ENCODE results near the gene LRP5. TPM values are rescaled to one million over a fixed set of nuclear protein-coding genes. Genes with fewer than 3 reads are reported as not detected.

The LRP5 gene
- total RNA-seq, 4 donors from 2014 or later = 19.1 to 86.2 (median 43.9) TPM

GRCh38 chr11:68358416-68358815, 46.0 kb downstream of the LRP5 start:
- no peaks in the 10 kb centered on the region for H3K27me3 ChIP-seq
- H3K36me3 ChIP-seq = no peaks in the 10 kb centered on the region
- no peaks in the 10 kb centered on the region for H3K9me3 ChIP-seq
- DNase-seq = no peak
- peaks cover 6 to 7% of the 10 kb centered on the region in 2 donors for H3K4me1 ChIP-seq
- intact Hi-C loops (cut with DNase I; ENCODE audit: low total_unique reads) = no loop called here
- H3K27ac ChIP-seq = no peak overlapping the region
- H3K4me3 ChIP-seq = no peak overlapping the region
- TF ChIP-seq CTCF (IDR thresholded peaks at IDR 0.05) (no peak), POLR2A (IDR thresholded peaks at IDR 0.05) (no peak)

- intact Hi-C loops (cut with DNase I; ENCODE audit: low total_unique reads) = no loop called here
- no peak for DNase-seq
- H3K4me1 ChIP-seq = no peaks in the 10 kb centered on the region
- H3K27me3 ChIP-seq = no peaks in the 10 kb centered on the region
- no peak for TF ChIP-seq POLR2A (IDR thresholded peaks at IDR 0.05)
- TF ChIP-seq CTCF (IDR thresholded peaks at IDR 0.05) = no peak
- no peak overlapping the region for H3K4me3 ChIP-seq
- no peaks in the 10 kb centered on the region for H3K9me3 ChIP-seq
- H3K36me3 ChIP-seq = no peaks in the 10 kb centered on the region
- H3K27ac ChIP-seq = no peak overlapping the region
These were observed 49.3 kb downstream of the LRP5 start for GRCh38 chr11:68361702-68362101.

GRCh38 chr11:68362801-68363379, 50.5 kb downstream of the LRP5 start:
- no peaks in the 10 kb centered on the region for H3K36me3 ChIP-seq

GRCh38 chr11:68363776-68364175, 51.4 kb downstream of the LRP5 start:
- no peaks in the 10 kb centered on the region for H3K9me3 ChIP-seq
- no peaks in the 10 kb centered on the region for H3K4me1 ChIP-seq
- no peak for DNase-seq
- H3K27ac ChIP-seq = no peak overlapping the region
- TF ChIP-seq CTCF (IDR thresholded peaks at IDR 0.05) = no peak
- TF ChIP-seq POLR2A (IDR thresholded peaks at IDR 0.05) = no peak
- no peaks in the 10 kb centered on the region for H3K27me3 ChIP-seq
- H3K36me3 ChIP-seq = no peaks in the 10 kb centered on the region
- intact Hi-C loops (cut with DNase I; ENCODE audit: low total_unique reads) = no loop called here
- no peak overlapping the region for H3K4me3 ChIP-seq

More at GRCh38 chr11:68362801-68363379, 50.5 kb downstream of the LRP5 start:
- Histone ChIP-seq H3K27ac (no peak overlapping the region), H3K27me3 (no peaks in the 10 kb centered on the region), H3K4me3 (no peak overlapping the region), H3K4me1 (no peaks in the 10 kb centered on the region), H3K9me3 (no peaks in the 10 kb centered on the region)
- intact Hi-C loops (cut with DNase I; ENCODE audit: low total_unique reads) = no loop called here
- TF ChIP-seq CTCF (IDR thresholded peaks at IDR 0.05) = no peak
- TF ChIP-seq POLR2A (IDR thresholded peaks at IDR 0.05) = no peak
- DNase-seq = no peak

GRCh38 chr11:68364581-68364980, 52.2 kb downstream of the LRP5 start:
- Histone ChIP-seq H3K27ac (no peak overlapping the region), H3K4me1 (no peaks in the 10 kb centered on the region), H3K9me3 (no peaks in the 10 kb centered on the region), H3K27me3 (no peaks in the 10 kb centered on the region), H3K36me3 (no peaks in the 10 kb centered on the region), H3K4me3 (no peak overlapping the region)
- intact Hi-C loops (cut with DNase I; ENCODE audit: low total_unique reads) = no loop called here
- DNase-seq = no peak
- TF ChIP-seq CTCF (IDR thresholded peaks at IDR 0.05) (no peak), POLR2A (IDR thresholded peaks at IDR 0.05) (no peak)
